Measurements from ENCODE around the gene IGSF6.
"Not testable (repeated sequence)": the region's sequence is repeated elsewhere in the genome, so short reads cannot be mapped to it uniquely, and the experiment has no call there.

The IGSF6 gene, protein sequence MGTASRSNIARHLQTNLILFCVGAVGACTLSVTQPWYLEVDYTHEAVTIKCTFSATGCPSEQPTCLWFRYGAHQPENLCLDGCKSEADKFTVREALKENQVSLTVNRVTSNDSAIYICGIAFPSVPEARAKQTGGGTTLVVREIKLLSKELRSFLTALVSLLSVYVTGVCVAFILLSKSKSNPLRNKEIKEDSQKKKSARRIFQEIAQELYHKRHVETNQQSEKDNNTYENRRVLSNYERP

DNA sequence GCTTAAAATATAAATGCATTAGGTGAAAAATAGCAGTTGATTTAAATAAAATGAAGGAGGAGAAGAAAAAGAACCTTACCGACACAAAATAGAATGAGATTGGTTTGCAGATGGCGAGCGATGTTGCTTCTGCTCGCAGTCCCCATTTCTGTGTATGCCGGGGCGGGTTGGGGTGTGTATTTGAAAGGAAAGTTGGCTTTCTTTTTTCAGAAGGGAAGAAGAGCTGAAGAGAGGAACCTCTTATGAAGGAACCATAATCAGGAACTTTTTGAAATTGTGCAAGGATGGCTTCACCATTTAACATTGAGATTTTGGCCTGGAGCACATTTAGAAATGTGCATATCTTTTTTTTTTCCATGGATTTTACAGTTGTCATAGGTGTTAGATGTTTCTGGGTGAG is at the start of gene IGSF6:
TSS of gene IGSF6 (minus strand) at position 156 of the 400 bp plus-strand sequence. CDS start at position 146, 10 bp downstream.
- in situ Hi-C loops (cut with HindIII; ENCODE audit: low sequenced_read_pairs), result no loop called here

DNA sequence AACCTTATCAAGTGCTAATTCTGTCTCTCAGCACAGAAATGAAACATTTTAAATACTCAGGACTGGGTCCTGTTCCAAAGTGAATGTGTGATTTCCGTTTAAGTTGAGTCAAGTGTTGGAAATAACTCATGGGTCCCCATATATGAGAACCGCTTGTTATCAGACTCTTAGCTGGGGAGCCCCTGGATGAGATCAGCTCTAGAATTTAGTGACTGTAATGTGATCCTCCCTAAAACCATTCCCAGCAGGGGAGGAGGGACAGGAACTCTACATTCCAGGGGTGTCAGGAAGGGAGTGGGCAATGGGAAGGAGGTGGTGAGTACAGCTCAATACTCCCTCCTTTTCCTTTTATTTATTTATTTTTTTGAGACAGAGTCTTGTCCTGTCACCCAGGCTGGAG is 48.9 kb upstream of the IGSF6 start:
- in situ Hi-C loops (cut with HindIII; ENCODE audit: low sequenced_read_pairs), result no loop called here

DNA sequence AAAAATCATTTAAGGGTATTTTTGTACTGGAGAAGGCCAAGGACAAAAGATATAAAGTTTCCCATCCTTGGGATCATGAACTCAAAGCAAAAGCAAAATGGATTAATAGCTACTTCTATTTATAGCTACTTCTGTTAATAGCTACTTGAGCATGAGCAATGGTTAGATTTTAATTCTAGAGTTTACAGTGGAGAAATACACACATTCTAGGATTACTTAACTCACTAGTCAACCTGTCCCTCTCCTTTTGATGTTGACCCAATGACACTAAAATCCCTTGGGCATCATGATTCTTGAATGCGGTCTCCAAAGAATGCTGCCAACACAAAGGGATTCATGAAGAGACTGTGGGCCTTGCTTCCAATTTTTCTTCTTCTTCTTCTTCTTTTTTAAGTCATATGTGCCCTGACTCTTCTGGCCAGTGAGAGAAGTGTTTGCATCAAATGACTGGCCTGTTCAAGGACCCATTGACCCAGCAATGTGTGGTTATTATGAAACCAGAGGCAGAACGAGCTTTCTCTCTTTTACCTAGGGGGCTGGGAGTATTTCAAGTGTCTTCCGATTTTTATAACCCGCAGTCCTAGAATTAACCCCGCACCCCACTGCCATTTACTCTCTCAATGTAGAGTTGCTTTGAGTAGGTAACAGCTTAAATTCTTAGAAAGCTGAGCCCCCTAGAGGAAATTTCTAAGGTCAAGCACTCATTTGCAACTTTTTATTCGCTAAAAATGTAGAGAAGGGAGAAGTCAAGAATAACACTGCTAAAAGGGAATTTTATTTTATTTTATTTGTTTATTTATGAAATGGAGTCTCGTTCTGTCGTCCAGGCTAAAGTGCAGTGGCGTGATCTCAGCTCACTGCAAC is 46.0 kb upstream of the IGSF6 start:
- in situ Hi-C loops (cut with HindIII; ENCODE audit: low sequenced_read_pairs), result no loop called here

DNA sequence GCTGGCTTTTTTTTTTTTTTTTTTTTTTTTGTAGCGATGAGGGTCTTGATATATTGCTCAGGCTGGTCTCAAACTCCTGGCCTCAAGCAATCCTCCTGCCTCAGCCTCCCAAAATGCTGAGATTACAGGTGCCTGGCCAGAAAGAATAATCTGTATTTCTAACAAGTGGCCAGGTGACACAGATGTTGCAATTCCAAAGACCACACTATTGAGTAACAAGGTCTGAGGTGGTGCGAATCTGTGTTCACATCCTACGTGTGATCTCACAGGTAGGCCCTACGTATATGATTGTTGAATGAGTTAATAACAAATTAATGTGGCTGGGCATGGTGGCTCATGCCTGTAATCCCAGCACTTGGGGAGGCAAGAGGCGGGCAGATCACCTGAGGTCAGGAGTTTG is 44.6 kb upstream of the IGSF6 start:
- in situ Hi-C loops (cut with HindIII; ENCODE audit: low sequenced_read_pairs), result no loop called here

DNA sequence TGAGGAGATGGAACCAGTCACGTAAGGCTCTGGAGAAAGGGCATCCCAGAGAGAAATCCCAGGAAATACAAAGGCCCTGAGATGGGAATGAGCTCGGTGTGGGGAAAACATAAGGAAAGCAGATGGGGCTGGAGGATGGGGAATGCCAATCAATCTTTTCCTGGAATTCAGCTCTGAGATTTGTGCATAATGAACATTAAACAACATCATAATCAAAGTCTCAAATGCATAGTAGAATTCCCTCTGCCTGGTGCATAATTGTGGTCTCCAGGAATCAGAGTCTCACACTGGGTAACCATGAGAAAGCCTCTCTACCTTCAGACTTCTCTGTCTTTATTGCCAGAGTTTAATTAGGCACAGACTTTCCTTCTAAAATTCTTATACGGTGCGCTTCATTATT is 42.2 kb upstream of the IGSF6 start:
- in situ Hi-C loops (cut with HindIII; ENCODE audit: low sequenced_read_pairs), result no loop called here

DNA sequence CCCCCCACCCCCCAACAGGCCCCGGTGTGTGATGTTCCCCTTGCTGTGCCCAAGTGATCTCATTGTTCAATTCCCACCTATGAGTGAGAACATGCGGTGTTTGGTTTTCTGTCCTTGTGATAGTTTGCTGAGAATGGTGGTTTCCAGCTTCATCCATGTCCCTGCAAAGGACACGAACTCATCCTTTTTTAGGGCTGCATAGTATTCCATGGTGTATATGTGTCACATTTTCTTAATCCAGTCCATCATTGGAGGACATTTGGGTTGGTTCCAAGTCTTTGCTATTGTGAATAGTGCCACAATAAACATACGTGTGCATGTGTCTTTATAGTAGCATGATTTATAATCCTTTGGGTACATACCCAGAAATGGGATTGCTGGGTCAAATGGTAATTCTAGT is 38.6 kb upstream of the IGSF6 start:
- in situ Hi-C loops (cut with HindIII; ENCODE audit: low sequenced_read_pairs), result not testable (repeated sequence)

DNA sequence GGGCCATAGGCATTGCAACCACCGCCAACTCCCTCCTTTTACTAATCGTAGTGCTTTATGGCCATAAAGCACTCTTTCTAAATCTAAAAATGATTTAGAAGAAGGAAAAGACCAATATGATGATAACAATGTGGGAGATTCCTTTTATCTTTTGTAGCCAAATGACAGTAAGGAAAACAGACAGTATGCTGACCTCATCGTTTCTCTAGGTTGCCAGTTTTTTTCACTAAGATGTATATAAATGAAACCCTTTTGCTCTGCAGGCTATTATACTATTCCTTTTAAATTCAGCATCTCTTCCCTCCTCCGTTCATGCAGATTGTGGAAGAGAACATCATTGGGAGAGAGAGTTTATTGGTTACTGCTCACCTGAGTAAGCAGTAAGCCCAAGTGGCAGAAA is 36.7 kb upstream of the IGSF6 start:
- in situ Hi-C loops (cut with HindIII; ENCODE audit: low sequenced_read_pairs), result no loop called here

DNA sequence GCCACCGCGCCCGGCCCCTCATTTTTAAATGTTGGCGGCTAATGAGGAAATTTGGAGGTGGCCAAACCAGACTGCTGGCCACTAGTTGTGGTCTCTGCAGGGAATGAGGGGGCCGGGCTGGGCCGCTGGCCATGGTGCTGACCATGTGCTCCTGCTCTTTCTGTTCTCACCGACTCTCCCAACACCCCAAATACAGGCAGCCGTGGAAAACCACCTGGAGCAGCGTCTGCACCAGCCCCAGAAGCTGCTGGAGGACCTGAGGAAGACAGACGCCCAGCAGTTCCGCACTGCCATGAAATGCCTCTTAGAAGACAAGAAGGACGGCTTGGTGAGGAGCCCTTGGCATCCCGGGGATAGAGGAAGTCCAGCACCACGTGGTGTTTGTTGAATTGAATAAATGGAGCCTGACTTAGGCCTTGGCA is 32.6 kb upstream of the IGSF6 start:
- in situ Hi-C loops (cut with HindIII; ENCODE audit: low sequenced_read_pairs), result no loop called here

DNA sequence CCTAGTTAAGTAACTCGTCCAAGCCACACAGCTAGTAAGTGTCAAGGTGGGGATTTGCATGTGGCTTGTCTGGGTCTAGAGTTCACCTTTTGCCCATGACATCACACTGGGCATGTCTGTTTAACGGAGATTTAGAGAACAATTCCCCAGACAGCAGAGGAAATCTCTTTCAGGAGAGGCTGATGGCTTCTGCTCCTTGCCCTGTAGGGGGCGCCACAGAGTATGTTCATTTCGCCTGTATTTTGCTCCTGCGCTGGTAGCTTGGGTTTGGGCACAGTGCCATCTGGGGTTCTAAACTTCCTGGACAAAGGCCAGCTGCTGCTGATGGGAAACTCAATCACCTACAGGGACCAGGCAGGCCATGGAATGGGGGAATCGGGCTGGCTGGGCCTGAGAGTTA is 31.8 kb upstream of the IGSF6 start:
- in situ Hi-C loops (cut with HindIII; ENCODE audit: low sequenced_read_pairs), result no loop called here

DNA sequence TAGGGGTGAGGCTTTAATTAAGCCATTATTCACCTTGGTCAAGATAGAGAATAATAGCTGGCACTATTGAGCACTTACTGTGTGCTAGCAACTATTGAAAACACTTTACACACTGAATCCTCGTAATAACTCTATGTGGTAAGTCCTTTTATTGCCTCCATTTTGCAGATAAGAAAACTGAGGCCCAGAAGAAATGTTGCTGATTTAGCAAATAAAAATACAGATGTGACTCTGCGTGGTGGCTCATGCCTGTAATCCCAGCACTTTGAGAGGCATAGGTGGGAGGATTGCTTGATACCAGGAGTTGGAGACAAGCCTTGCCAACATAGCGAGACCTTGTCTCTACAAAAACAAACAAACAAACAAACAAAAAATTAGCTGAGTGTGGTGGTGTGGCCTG is 30.8 kb upstream of the IGSF6 start:
- in situ Hi-C loops (cut with HindIII; ENCODE audit: low sequenced_read_pairs), result no loop called here

DNA sequence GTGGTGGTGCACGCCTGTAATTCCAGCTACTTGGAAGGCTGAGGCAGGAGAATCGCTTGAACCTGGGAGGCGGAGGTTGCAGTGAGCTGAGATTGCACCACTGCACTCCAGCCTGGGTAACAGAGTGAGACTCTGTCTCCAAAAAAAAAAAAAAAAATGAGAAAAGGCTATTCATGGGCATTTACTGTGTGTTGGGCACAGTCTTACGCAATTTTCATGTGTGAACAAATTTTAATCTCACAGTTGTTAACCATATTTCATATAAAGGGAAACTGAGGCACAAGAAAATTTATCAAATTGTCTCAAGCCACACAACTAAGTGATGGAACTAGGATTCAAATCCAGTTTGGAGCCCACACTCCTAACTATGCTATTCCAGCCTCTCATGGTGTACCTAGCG is 28.3 kb upstream of the IGSF6 start:
- in situ Hi-C loops (cut with HindIII; ENCODE audit: low sequenced_read_pairs), result not testable (repeated sequence)

DNA sequence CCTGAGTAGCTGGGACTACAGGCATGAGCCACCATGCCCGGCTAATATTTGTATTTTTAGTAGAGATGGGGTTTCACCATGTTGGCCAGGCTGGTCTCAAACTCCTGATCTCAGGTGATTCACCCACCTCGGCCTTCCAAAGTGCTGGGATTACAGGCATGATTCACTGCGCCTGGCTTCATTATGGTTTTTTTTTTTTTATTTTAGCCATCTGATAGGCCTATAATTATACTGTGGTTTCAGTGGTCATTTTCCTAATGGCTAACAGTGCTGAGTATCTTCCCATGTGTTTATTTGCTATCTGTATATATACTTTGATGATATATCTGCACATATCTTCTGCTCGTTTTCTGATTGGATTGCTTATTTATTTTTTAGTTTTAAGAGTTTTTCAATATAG is 22.0 kb upstream of the IGSF6 start:
- in situ Hi-C loops (cut with HindIII; ENCODE audit: low sequenced_read_pairs), result not testable (repeated sequence)

DNA sequence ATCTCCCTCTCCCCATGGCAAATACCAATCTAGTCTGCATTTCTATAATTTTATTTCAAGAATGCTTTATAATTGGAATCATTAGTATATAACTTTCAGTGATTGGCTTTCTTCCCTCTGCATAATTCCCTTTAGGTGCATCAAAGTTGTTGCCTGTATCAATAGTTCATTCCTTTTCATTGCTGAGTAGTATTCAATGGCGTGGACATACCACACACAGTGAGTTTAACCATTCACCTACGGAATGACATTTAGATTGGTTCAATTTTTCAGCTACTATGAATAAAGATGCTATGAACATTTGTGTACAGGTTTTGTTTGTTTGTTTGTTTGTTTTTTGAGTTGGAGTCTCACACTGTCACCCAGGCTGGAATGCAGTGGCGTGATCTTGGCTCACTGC is 21.1 kb upstream of the IGSF6 start:
- in situ Hi-C loops (cut with HindIII; ENCODE audit: low sequenced_read_pairs), result no loop called here

DNA sequence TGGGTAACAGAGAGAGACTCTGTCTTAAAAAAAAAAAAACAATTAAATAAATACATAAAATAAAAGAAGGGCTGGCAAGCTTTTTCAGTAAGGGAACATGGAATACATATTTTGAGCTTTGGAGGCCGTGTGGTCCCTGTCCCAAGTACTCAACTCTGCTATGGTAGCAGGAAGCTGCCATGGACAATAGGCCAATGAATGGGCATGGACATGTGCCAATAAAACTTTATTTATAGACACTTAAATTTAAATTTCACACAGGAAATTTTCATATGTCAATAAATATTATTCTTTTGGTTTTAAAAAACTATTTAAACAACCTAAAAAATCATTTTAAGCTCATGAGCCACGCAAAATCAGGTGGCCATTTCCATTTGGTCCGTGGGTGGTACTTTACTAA is 15.2 kb upstream of the IGSF6 start:
- in situ Hi-C loops (cut with HindIII; ENCODE audit: low sequenced_read_pairs), result no loop called here

DNA sequence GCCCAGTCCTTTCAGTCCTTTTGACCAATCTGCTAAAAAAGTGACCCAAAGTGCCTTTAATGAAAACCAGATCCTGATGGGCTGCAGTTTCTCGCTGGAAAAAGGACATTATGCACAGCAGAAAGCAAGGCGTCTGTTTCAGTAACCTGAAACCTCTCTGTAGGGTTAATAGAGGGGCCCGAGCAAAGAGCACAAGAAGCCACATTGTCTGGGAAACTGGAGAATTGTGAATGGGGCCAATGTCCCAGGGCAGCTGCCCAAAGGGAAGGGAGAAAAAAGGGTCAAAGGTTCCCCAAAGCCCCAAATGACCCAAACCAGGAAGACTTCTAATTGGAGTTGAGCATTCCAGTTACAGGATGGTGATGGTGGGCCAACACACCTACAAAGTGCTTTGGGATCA is 14.4 kb upstream of the IGSF6 start:
- in situ Hi-C loops (cut with HindIII; ENCODE audit: low sequenced_read_pairs), result no loop called here

DNA sequence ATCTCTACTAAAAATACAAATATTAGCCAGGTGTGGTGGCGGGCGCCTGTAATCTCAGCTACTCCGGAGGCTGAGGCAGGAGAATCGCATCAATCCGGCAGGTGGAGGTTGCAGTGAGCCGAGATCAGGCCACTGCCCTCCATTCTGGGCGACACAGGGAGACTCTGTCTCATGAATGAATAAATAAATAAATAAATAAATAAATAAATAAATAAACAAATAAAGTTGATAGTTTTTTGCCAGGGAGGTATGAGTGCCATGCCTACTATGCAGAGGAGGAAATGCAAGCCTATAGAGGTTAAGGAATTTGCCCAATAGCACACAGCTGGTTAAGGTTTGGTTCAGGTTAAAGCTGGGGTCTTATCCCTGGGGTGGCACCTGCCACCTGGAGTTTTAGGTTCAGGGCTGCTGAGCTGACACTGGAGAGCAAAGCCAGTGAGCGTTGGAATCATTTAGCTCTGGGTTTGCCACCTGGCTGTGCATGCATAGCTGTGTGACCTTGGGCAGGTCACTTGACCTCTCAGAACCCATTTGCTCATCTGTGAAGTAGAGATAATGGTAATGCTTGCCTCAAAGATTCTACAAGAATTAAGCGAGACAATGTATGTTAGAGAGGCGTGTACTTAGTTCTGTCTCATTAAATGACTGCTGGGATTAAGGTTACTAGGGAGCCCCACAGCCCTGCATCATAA is 12.5 kb upstream of the IGSF6 start:
- in situ Hi-C loops (cut with HindIII; ENCODE audit: low sequenced_read_pairs), result no loop called here

DNA sequence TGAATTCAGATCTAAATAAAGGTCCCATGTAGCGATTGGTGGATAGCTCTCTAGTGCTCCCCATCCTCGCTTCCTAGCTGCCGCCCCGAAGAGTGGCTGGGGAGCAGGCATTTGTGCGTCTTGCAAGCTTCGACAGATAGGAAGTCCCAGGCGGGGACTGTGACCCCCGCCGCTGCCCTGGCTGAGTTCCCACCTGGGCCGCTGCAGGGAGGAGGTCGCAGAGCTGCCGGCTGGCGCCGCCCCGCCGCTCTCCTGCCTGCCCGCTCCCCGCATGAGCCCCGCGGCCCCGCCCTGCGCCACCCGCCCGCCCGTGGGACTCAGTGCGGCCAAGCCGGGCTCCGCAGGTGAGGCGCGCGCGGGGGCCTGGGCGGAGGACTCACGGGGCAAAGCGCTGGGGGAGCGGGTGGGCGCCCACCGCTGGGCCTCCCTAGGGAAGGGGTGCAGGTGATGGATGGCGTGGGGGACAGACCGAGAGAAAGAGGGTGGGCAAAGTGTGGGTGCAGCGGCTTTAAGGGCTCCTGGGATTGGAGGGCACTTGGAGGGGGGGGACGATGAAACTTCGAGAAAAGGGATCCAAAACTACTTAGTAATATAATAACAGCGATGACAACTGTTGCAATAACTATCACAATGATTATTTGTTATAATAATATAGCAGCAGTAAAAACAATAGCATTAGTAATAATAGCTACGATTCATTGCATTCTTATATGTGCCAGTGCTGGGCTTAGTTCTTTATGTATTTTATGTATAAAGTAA is 11.7 kb upstream of the IGSF6 start, which contains the start of gene OTOA:
TSS of gene OTOA (plus strand) at position 80 of the 759 bp plus-strand sequence. CDS start 14,547 bp downstream, outside the sequence.
- in situ Hi-C loops (cut with HindIII; ENCODE audit: low sequenced_read_pairs), result no loop called here

DNA sequence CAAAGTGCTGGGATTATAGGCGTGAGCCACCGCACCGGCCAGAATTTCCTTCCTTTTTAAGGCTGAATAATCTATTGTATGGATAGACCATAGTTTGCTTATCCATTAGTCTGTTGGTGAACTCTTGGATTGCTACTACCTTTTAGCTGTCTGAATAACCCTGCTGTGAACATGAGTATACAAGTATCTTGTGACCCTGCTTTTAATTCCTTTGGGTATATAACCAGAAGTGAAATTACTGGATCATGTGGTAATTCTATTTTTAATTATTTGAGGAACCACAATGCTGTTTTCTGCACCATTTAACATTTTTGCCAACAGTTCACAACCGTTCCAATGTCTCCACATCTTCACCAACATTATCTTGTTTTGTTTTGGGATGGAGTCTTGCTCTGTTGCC is 6.7 kb upstream of the IGSF6 start:
- in situ Hi-C loops (cut with HindIII; ENCODE audit: low sequenced_read_pairs), result no loop called here

DNA sequence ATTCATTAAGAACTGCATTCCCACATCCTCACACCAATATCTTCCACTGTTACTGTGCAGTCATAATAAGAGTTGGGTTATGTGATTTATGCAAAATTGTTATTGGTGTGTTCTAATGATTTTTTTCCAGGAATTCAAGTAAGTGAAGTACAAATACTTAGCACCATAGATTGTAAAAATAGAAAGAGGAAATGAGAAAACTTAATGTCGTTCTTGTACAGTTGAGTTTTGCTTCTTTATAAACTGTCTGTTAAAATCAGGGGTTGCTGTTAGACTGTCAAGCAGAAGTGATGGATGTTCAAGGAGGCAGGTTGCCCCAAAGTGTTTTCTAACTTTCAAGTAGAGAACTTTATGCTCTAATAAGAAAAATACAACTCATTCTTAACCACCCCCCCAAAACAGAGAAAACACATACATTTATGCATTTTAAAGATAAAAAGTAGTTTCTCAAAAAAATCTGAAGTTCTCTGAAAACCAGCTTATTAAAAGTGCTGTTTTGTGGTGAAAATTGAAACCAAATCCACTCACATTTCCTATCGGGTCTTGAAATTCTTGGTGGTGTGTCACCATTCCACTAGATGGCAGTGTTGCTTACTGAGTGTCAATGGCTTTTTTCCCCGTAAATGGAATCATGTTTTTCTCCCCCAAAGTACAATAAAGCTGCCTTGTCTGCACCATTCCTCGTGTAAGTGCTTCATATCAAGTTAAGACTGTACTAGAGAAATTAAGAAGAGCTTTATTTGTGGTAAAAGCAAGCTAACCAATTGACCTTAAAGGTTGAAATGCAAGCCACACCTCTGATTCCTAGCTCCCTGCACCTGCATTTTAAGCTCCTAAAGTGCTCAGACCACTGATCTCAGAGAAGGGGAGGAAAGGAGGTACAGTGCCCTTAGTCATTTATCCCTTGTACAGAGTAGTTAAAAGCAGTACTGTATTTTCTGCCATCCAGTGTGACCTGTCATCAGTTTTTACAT is 4.7 kb upstream of the IGSF6 start:
- in situ Hi-C loops (cut with HindIII; ENCODE audit: low sequenced_read_pairs), result no loop called here

DNA sequence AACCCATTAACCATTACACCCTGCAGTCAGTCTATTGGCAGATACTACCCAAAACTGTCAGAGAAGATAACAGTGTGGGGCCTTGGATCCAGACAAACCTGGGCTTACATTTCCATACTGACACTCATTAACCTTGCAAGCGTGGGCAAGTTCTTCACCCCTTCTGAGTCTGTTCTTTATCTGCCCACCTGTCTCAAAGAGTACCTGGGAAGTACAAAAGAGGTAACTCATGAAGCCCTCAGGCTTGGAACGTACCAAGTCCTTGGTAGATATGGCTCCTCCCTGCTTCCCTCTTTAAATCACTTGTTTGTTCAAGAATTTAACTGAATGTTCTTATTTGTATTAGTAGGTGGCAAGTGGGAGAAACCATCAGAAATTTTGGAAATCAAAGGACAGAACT is 2.5 kb upstream of the IGSF6 start:
- in situ Hi-C loops (cut with HindIII; ENCODE audit: low sequenced_read_pairs), result no loop called here

Data from DLD1 (cell line).